Mucosa of stomach (tissue), 1 donor: Measurements from ENCODE around the gene TPM2.
"Not testable (repeated sequence)": the region's sequence is repeated elsewhere in the genome, so short reads cannot be mapped to it uniquely, and the experiment has no call there.

Experiments
- H3K27me3 ChIP-seq: one replicate; pipeline ENCODE4 v1.7.0; 2013; ENCODE audit warnings: mild to moderate bottlenecking, low read length; ENCODE audit not compliant: control insufficient read depth, insufficient read depth
- H3K36me3 ChIP-seq: one replicate; pipeline ENCODE4 v1.7.0; 2013; ENCODE audit warnings: low read length; ENCODE audit not compliant: control insufficient read depth, insufficient read depth
- H3K4me1 ChIP-seq: one replicate; pipeline ENCODE4 v1.7.0; 2013; ENCODE audit warnings: mild to moderate bottlenecking, low read length; ENCODE audit not compliant: control insufficient read depth, insufficient read depth
- H3K4me3 ChIP-seq: one replicate; pipeline ENCODE4 v1.7.0; 2013; ENCODE audit warnings: low read length
- H3K9ac ChIP-seq: one replicate; pipeline ENCODE4 v1.7.0; 2013; ENCODE audit warnings: mild to moderate bottlenecking, low read length, moderate library complexity
- H3K9me3 ChIP-seq: one replicate; pipeline ENCODE4 v1.7.0; 2013; ENCODE audit warnings: mild to moderate bottlenecking, low read length, moderate library complexity; ENCODE audit not compliant: control insufficient read depth
- donor health status: Pancreatic carcinoma.

TPM2 gene

GRCh38 chr9:35653611-35654010 is 36.1 kb downstream of the TPM2 start:
- no peaks in the 10 kb centered on the region for H3K36me3 ChIP-seq
- no peak overlapping the region for H3K4me3 ChIP-seq
- H3K9me3 ChIP-seq: no peaks in the 10 kb centered on the region
- H3K4me1 ChIP-seq: peaks cover 22% of the 10 kb centered on the region
- no peak overlapping the region for H3K9ac ChIP-seq
- H3K27me3 ChIP-seq: no peaks in the 10 kb centered on the region

DNA sequence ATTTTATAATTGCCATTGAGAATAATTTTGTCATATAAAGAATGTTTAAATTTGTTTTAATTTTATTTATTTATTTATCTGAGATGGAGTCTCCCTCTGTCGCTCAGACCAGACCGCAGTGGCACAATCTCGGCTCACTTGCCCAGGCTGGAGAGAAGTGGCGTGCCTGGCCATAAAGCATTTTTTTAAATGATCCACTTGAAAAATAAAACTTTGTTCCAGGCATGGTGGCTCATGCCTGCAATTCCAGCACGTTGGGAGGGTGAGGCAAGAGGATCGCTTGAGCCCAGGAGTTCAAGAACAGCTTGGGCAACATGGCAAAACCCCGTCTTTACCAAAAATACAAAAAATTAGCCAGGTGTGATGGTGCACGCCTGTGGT is 36.9 kb downstream of the TPM2 start:
- Histone ChIP-seq H3K9ac (no peak overlapping the region), H3K9me3 (no peaks in the 10 kb centered on the region), H3K27me3 (no peaks in the 10 kb centered on the region), H3K36me3 (no peaks in the 10 kb centered on the region), H3K4me1 (peaks cover 22% of the 10 kb centered on the region), H3K4me3 (no peak overlapping the region)

DNA sequence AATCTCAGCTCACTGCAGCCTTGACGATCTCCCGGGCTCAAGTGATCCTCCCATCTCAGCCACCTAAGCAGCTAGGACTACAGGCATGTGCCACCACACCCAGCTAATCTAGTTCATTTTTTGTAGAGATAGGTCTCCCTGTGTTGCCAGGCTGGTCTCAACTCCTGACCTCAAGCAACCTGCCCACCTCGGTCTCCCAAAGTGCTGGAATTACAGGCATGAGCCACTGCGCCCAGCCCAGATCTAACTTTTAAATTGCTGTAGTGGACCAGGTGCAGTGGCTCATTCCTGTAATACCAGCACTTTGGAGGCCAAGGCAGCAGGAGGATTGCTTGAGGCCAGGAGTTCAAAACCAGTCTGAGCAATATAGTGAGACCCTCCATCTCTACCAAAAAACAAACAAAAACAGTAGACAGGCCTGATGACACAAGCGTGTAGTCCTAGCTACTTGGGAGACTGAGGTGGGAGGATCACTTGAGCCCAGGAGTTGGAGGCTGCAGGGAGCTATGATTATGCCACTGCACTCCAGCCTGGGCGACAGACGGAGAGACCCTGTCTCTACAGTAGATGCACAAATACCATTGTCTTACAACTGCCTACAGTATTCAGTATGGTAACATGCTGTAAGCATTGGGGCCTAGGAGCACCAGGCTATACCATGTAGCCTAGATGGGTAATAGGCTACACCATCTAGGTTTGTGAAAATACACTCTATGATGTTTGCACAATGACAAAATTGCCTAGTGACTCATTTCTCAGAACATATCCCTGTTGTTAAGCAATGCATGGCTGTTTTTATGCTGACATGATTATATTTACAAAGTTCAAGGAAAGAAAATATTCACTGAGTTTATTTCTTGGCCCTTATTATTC is 37.5 kb downstream of the TPM2 start:
- Histone ChIP-seq H3K27me3 (no peaks in the 10 kb centered on the region), H3K9me3 (no peaks in the 10 kb centered on the region), H3K9ac (no peak overlapping the region), H3K4me3 (no peak overlapping the region), H3K4me1 (peaks cover 21% of the 10 kb centered on the region), H3K36me3 (no peaks in the 10 kb centered on the region)

- H3K4me3 ChIP-seq: no peak within 1 kb of the TSS
Observed at GRCh38 chr9:35650341-35651158, 39.2 kb downstream of the TPM2 start, which contains the start of gene SIT1. SIT1 (minus strand) TSS chr9:35650931; CDS start chr9:35650853, 78 bp downstream.

GRCh38 chr9:35649431-35650340 is 40.0 kb downstream of the TPM2 start:
- Histone ChIP-seq H3K9ac (peak overlapping the region; percentile 5), H3K4me3 (no peak overlapping the region), H3K9me3 (no peaks in the 10 kb centered on the region), H3K4me1 (peaks cover 23% of the 10 kb centered on the region), H3K27me3 (no peaks in the 10 kb centered on the region), H3K36me3 (no peaks in the 10 kb centered on the region)

More at GRCh38 chr9:35650341-35651158, 39.2 kb downstream of the TPM2 start, which contains the start of gene SIT1:
- no peaks in the 10 kb centered on the region for H3K9me3 ChIP-seq
- H3K36me3 ChIP-seq: no peaks in the 10 kb centered on the region
- H3K4me1 ChIP-seq: peaks cover 23% of the 10 kb centered on the region
- no peaks in the 10 kb centered on the region for H3K27me3 ChIP-seq
- H3K9ac ChIP-seq: peak within 1 kb of the TSS; percentile 42

GRCh38 chr9:35646533-35647265 is 43.0 kb downstream of the TPM2 start:
- Histone ChIP-seq H3K9me3 (no peaks in the 10 kb centered on the region), H3K4me3 (peak overlapping the region; percentile 66), H3K27me3 (no peaks in the 10 kb centered on the region), H3K4me1 (peaks cover 14% of the 10 kb centered on the region), H3K9ac (peak overlapping the region; percentile 70), H3K36me3 (no peaks in the 10 kb centered on the region)

DNA sequence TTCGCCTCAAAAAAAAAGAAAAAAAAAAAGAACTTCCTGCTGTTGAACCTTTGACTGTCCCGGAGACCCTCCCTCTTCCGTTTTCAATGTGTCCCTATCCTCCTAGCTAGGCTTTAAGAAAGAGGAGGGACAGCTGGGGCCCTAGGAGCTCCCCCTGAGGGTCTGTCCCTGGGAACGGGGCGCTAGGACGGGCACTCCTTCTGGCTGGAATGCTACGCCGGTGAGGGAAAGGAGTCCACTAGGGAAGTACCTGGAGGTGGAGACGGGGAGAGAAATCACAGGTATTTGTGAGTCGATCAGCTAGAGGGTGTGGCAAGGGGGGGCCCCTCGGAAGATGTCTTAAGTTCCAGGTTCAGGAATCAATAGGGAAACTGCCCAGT is 43.6 kb downstream of the TPM2 start:
- H3K4me3 ChIP-seq: peak overlapping the region; percentile 66

DNA sequence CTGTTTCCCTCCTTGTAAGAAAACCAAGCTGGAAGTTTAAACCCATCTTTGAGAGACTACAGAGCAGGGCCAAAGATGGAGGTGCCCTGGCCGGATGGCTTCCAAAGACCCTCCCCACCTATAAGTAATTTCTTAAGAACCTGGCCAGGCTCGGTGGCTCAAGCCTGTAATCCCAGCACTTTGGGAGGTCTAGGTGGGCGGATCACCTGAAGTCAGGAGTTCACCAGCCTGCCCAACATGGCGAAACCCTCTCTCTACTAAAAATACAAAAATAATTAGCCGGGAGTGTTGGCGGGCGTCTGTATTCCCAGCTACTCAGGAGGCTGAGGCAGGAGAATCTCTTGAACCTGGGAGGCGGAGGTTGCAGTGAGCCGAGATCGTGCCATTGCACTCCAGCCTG is 44.0 kb downstream of the TPM2 start:
- peak overlapping the region; percentile 66 for H3K4me3 ChIP-seq
- not testable (repeated sequence) for H3K27me3 ChIP-seq, H3K36me3 ChIP-seq, H3K4me1 ChIP-seq, H3K9me3 ChIP-seq
- H3K9ac ChIP-seq: peak overlapping the region; percentile 70

More for the DNA sequence above, 43.6 kb downstream of the TPM2 start:
- no peaks in the 10 kb centered on the region for H3K9me3 ChIP-seq
- peak overlapping the region; percentile 70 for H3K9ac ChIP-seq
- peaks cover 9% of the 10 kb centered on the region for H3K4me1 ChIP-seq
- no peaks in the 10 kb centered on the region for H3K36me3 ChIP-seq
- no peaks in the 10 kb centered on the region for H3K27me3 ChIP-seq

GRCh38 chr9:35643046-35643445 is 46.7 kb downstream of the TPM2 start:
- no peak overlapping the region for H3K9ac ChIP-seq
- H3K9me3 ChIP-seq: no peaks in the 10 kb centered on the region
- H3K4me1 ChIP-seq: peaks cover 5% of the 10 kb centered on the region
- no peaks in the 10 kb centered on the region for H3K27me3 ChIP-seq
- H3K4me3 ChIP-seq: no peak overlapping the region
- no peaks in the 10 kb centered on the region for H3K36me3 ChIP-seq

- H3K9ac ChIP-seq, H3K27me3 ChIP-seq, H3K4me3 ChIP-seq, H3K9me3 ChIP-seq, H3K36me3 ChIP-seq, H3K4me1 ChIP-seq: not testable (repeated sequence)
Observed at GRCh38 chr9:35641478-35641877, 48.2 kb downstream of the TPM2 start.

- H3K4me3 ChIP-seq, H3K27me3 ChIP-seq, H3K9me3 ChIP-seq, H3K4me1 ChIP-seq, H3K36me3 ChIP-seq, H3K9ac ChIP-seq: not testable (repeated sequence)
Observed at GRCh38 chr9:35640431-35640830, 49.3 kb downstream of the TPM2 start.
